ENCODE measurements around the gene C11orf58.

The C11orf58 gene

DNA sequence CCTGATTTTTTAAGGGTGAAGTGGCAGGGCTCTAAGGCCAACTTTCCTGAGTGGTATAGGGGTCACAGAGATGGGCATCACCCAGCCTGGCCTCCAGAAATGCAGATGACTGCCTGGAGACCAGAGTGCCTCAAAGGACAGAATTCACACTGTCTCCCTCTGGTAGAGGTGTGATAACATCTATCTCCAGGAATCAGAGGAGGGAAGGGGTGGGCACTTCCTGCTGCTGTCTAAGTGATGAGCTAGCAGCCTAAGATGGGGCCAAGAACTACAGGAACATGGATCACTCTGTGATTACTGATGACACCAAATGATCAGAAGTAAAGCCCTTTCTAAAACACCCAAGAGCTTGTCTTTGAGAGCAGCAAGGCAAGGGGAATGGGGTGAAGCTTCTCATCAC is 61.9 kb downstream of the C11orf58 start:
- Histone ChIP-seq H3K27ac (ENCODE audit: low read depth in 2 of 2, low read length in 2 of 2) (no peak overlapping the region), H3K9me3 (ENCODE audit: control insufficient read depth in 2 of 2, low read length in 2 of 2) (no peaks in the 10 kb centered on the region), H3K36me3 (ENCODE audit: control insufficient read depth in 2 of 2, insufficient read depth in 2 of 2, low read length in 2 of 2) (peaks cover 5 to 15% of the 10 kb centered on the region in 2 donors), H3K4me3 (ENCODE audit: low read length in 2 of 2) (no peak overlapping the region), H3K27me3 (ENCODE audit: control insufficient read depth in 2 of 2, insufficient read depth in 2 of 2, low read length in 2 of 2) (no peaks in the 10 kb centered on the region), H3K9ac (ENCODE audit: low read depth in 1 of 2, low read length in 2 of 2) (no peak overlapping the region), H3K4me1 (ENCODE audit: control insufficient read depth in 2 of 2, insufficient read depth in 2 of 2, low read length in 2 of 2) (peaks cover 10 to 12% of the 10 kb centered on the region in 2 donors)

- Histone ChIP-seq H3K4me1 (ENCODE audit: control insufficient read depth in 2 of 2, insufficient read depth in 2 of 2, low read length in 2 of 2) (peaks cover 12 to 13% of the 10 kb centered on the region in 2 donors), H3K9me3 (ENCODE audit: control insufficient read depth in 2 of 2, low read length in 2 of 2) (no peaks in the 10 kb centered on the region), H3K27me3 (ENCODE audit: control insufficient read depth in 2 of 2, insufficient read depth in 2 of 2, low read length in 2 of 2) (no peaks in the 10 kb centered on the region), H3K4me3 (ENCODE audit: low read length in 2 of 2) (no peak overlapping the region), H3K9ac (ENCODE audit: low read depth in 1 of 2, low read length in 2 of 2) (no peak overlapping the region), H3K27ac (ENCODE audit: low read depth in 2 of 2, low read length in 2 of 2) (no peak overlapping the region), H3K36me3 (ENCODE audit: control insufficient read depth in 2 of 2, insufficient read depth in 2 of 2, low read length in 2 of 2) (peaks cover 5 to 19% of the 10 kb centered on the region in 2 donors)
Measured at GRCh38 chr11:16801288-16801980, 63.0 kb downstream of the C11orf58 start.

- Histone ChIP-seq H3K4me3 (ENCODE audit: low read length in 2 of 2) (peak overlapping the region in 1 of 2 donors; percentile 22), H3K9ac (ENCODE audit: low read depth in 1 of 2, low read length in 2 of 2) (no peak overlapping the region), H3K9me3 (ENCODE audit: control insufficient read depth in 2 of 2, low read length in 2 of 2) (no peaks in the 10 kb centered on the region), H3K4me1 (ENCODE audit: control insufficient read depth in 2 of 2, insufficient read depth in 2 of 2, low read length in 2 of 2) (peaks cover 12 to 13% of the 10 kb centered on the region in 2 donors), H3K36me3 (ENCODE audit: control insufficient read depth in 2 of 2, insufficient read depth in 2 of 2, low read length in 2 of 2) (peaks cover 13 to 24% of the 10 kb centered on the region in 2 donors), H3K27me3 (ENCODE audit: control insufficient read depth in 2 of 2, insufficient read depth in 2 of 2, low read length in 2 of 2) (no peaks in the 10 kb centered on the region), H3K27ac (ENCODE audit: low read depth in 2 of 2, low read length in 2 of 2) (peak overlapping the region; percentile 11 to 57)
Measured at GRCh38 chr11:16804104-16804947, 65.9 kb downstream of the C11orf58 start.

- no peak overlapping the region for H3K9ac ChIP-seq (ENCODE audit: low read depth in 1 of 2, low read length in 2 of 2)
- no peaks in the 10 kb centered on the region for H3K27me3 ChIP-seq (ENCODE audit: control insufficient read depth in 2 of 2, insufficient read depth in 2 of 2, low read length in 2 of 2)
- no peak overlapping the region for H3K27ac ChIP-seq (ENCODE audit: low read depth in 2 of 2, low read length in 2 of 2)
- peaks cover 12 to 13% of the 10 kb centered on the region in 2 donors for H3K4me1 ChIP-seq (ENCODE audit: control insufficient read depth in 2 of 2, insufficient read depth in 2 of 2, low read length in 2 of 2)
- no peak overlapping the region for H3K4me3 ChIP-seq (ENCODE audit: low read length in 2 of 2)
- H3K9me3 ChIP-seq (ENCODE audit: control insufficient read depth in 2 of 2, low read length in 2 of 2): no peaks in the 10 kb centered on the region
- H3K36me3 ChIP-seq (ENCODE audit: control insufficient read depth in 2 of 2, insufficient read depth in 2 of 2, low read length in 2 of 2): peaks cover 13 to 21% of the 10 kb centered on the region in 2 donors
Measured at GRCh38 chr11:16805938-16806337, 67.5 kb downstream of the C11orf58 start.

DNA sequence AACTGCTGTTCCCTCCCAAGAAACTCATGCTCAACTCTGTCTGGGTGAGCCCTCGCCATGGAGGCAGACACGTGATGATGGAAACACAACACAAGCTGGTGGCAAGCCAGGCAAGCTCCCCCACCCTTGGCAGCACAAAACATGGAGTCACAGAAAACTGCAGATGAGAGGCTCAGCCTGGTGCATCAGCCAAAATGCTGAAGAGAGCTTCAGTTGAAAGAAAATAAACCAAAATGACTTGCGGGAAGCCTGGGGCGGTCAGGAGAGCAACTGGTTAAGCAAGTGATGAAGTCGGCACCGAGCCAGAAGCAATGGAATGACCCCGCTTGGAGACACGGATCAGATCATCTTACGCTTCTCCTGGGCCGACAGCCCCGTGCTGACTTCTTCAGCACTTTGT is 68.3 kb downstream of the C11orf58 start:
- no peak overlapping the region for H3K9ac ChIP-seq (ENCODE audit: low read depth in 1 of 2, low read length in 2 of 2)
- H3K4me1 ChIP-seq (ENCODE audit: control insufficient read depth in 2 of 2, insufficient read depth in 2 of 2, low read length in 2 of 2): peaks cover 12 to 13% of the 10 kb centered on the region in 2 donors
- H3K9me3 ChIP-seq (ENCODE audit: control insufficient read depth in 2 of 2, low read length in 2 of 2): no peaks in the 10 kb centered on the region
- peak overlapping the region; percentile 1 to 28 for H3K27ac ChIP-seq (ENCODE audit: low read depth in 2 of 2, low read length in 2 of 2)
- no peaks in the 10 kb centered on the region for H3K27me3 ChIP-seq (ENCODE audit: control insufficient read depth in 2 of 2, insufficient read depth in 2 of 2, low read length in 2 of 2)
- no peak overlapping the region for H3K4me3 ChIP-seq (ENCODE audit: low read length in 2 of 2)
- peaks cover 14 to 19% of the 10 kb centered on the region in 2 donors for H3K36me3 ChIP-seq (ENCODE audit: control insufficient read depth in 2 of 2, insufficient read depth in 2 of 2, low read length in 2 of 2)

- Histone ChIP-seq H3K36me3 (ENCODE audit: control insufficient read depth in 2 of 2, insufficient read depth in 2 of 2, low read length in 2 of 2) (peaks cover 14 to 19% of the 10 kb centered on the region in 2 donors), H3K27ac (ENCODE audit: low read depth in 2 of 2, low read length in 2 of 2) (peak overlapping the region in 1 of 2 donors; percentile 28), H3K4me3 (ENCODE audit: low read length in 2 of 2) (no peak overlapping the region), H3K9ac (ENCODE audit: low read depth in 1 of 2, low read length in 2 of 2) (no peak overlapping the region), H3K9me3 (ENCODE audit: control insufficient read depth in 2 of 2, low read length in 2 of 2) (no peaks in the 10 kb centered on the region), H3K4me1 (ENCODE audit: control insufficient read depth in 2 of 2, insufficient read depth in 2 of 2, low read length in 2 of 2) (peaks cover 12 to 13% of the 10 kb centered on the region in 2 donors), H3K27me3 (ENCODE audit: control insufficient read depth in 2 of 2, insufficient read depth in 2 of 2, low read length in 2 of 2) (no peaks in the 10 kb centered on the region)
Measured at GRCh38 chr11:16807306-16807705, 68.9 kb downstream of the C11orf58 start.
